ENCODE results near the gene CPSF7.

GRCh38 chr11:61380884-61381283 is 48.9 kb downstream of the CPSF7 start:
- TF ChIP-seq, protein P1, sequence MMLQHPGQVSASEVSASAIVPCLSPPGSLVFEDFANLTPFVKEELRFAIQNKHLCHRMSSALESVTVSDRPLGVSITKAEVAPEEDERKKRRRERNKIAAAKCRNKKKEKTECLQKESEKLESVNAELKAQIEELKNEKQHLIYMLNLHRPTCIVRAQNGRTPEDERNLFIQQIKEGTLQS (IDR thresholded peaks at IDR 0.05): no peak
- no peak for TF ChIP-seq FOXA2 (IDR thresholded peaks at IDR 0.05)

All from liver (tissue), 2 donors.